IPS DF 4.7 (cell line): Measurements from ENCODE around the gene PTTG2.
"Not testable (repeated sequence)": the region's sequence is repeated elsewhere in the genome, so short reads cannot be mapped to it uniquely, and the experiment has no call there.

Experiments used
- DNase-seq: peaks from one replicate; pipeline ENCODE4 v3.0.0-alpha.2; 2013; ENCODE audit warnings: low spot score; ENCODE audit errors: extremely low read depth

PTTG2 gene

DNA sequence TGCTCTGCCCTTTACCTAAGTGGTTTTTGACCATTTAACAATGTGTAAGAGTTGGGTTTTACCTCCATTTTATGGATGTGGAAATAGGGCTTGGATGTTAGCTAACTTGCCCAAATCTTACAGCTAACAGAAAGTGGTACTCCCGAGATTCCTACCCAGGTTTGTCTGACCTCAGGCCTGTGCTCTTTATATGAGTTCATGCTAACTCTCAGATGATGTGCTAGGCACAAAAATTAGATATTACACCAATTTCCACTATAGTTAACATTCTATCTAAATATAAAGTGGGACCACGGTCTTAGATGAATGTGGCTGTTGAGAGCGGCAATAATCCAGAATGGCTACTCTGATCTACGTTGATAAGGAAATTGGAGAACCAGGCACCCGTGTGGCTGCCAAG is at the start of gene PTTG2:
Gene PTTG2 (plus strand): TSS at position 301 of the 400 bp plus-strand sequence. CDS start 37 bp downstream, at position 338.
- DNase-seq: no peak

DNA sequence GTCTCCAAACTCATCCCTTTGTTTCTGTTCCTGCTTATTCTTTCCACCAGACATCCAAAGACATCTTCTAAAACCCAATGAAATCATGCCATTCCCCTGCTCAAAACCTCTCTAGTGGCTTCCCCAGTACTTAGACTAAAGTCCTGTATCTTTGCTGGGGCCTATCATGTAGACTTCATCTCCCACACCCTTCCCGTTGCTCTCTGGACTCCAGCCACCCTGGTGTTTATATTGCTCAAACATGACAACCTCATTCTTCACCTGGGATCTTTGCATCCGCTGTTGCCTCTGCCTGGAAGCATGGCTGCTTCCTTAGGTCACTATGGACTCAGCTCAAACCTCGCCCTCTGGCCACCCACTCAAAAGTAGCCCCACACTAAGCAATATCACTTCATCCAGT is 45.7 kb upstream of the PTTG2 start:
- DNase-seq: no peak

DNA sequence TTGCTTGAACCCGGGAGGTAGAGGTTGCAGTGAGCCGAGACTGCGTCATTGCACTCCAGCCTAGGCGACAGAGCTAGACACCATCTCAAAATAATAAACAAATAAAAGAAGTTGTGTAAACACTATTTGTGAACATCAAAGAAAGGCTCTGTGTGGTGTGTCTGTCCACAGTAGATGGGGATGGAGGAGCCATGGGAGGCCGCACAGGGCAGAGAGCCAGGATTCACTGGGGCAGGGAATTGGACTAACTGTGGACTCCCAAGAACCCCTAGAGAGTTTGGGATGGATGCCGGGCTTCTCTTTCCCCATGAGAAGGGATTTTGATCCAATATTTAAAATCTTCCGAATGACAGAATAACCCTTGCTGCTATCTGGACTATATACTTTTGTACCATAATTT is 42.8 kb upstream of the PTTG2 start:
- no peak for DNase-seq

DNA sequence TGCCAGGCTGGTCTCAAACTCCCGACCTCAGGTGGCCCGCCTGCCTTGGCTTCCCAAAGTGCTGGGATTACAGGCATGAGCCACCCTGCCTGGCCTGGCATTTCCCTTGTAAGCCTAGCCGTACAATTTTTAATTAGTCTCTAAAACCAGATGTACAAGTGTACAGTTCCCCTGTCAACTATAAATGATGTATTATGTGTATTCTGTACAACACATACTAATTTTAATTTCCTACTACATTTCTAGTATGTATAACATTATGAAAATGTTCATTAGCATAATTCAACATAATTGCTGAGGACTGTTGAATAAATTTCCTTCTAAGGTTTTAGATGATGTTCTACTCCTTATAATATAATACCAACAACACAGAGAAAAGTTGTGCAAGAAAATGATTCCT is 41.5 kb upstream of the PTTG2 start:
- no peak for DNase-seq

DNA sequence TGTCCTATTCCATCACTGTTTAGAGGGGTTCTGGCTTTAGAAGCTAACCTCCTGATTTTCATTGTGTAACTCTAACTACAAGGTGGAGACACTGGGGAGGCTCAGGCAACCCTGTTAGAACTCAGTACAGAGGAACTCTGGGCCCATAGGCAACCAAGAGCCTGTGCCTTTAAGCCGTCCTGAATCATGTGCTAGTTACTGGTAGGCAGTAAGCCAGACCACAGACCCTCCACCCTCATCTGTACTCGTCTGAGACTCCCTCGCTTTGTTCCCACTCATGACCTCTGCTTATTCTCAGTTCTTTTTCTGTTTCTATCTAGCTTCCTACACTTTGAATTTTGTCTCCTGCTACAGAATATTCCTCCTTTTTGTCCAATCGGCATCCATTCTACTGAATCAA is 37.9 kb upstream of the PTTG2 start:
- DNase-seq: no peak

DNA sequence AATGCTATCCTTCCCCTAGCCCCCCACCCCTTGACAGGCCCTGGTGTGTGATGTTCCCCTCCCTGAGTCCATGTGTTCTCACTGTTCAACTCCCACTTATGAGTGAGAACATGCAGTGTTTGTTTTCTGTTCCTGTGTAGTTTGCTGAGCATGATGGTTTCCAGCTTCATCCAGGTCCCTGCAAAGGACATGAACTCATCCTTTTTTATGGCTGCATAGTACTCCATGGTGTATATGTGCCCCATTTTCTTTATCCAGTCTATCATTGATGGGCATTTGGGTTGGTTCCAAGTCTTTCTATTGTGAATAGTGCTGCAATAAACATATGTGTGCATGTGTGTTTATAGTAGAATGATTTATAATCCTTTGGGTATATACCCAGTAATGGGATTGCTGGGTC is 37.1 kb upstream of the PTTG2 start:
- not testable (repeated sequence) for DNase-seq

DNA sequence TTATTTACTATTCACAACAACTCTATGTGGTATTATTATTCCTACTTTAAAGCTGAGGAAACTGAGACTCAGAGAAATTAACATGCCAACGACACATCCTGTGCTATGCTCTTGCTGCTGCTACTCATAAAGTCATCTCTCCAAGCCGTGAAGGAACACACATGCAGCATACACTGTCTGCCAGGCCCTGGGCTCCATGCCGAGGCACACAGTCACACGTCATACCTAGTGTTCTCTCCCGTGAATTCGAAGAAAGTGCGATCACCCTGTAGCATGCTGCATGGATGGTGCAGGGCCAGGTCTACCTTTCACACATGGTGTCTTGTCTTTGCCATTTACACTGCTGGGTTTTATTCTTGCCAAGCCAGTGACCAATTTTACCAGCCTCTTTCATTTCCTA is 35.3 kb upstream of the PTTG2 start:
- no peak for DNase-seq

DNA sequence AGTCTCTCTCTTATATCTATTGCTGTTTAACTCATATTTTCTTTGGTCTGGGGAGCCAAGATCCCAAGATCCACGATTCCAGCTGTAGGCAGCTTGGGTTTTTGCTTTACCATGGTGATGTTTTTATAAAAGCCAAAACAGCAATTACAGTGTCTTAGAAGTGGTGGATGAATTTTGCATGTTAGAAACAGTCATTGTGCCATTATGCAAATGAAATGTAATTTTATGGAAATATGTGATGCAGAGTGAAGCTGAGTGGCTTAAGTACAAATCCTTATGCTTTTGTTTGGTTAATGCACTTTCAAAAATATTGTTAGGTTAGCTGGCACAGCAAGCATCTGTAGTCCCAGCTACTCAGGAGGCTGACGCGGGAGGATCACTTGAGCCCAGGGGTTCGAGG is 32.8 kb upstream of the PTTG2 start:
- no peak for DNase-seq

DNA sequence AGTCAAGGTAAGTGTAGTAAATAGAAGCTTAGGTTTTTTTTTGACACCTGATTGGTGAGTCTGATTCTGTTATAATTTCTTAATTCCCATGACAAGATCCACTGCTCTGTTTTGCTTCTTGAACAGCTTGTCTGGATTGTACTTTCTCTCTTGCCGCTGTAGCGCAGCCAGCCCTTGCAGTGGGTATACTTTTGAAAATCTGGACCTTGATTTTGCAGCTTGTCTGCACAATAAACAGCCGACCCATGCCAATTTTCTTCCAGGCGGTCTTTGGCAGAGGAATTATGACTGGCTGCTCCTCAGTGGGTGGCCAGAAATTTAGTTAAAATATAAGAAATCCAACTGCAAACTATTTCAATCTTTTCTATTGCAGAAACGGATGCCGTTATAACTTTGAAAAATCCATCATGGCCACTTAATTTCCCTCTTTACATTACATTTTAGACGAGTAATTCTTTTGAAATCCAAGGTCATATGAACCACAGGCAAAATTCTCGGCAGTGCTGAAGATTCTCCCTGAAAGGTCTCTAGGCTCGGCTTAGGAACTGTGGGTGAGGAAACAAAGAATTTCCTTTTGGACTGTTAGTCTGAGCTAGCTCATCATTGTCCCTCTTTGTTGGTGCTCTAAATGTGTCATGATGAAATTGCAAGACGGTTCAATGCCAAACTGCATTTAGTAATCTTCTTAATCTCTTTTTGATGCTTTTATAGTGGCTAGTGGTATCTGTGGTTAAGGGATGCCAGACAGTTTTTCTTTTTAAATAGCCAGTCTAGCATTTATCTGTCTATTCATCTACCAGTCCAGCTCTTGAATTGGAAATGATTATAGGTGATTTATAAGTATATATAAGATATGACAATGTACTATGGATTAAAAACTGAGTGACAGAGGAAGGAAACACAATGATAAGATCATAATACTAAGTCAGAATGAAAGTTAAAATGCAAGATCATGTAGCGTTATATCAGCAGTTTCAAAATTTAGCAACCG is 31.5 kb upstream of the PTTG2 start:
- no peak for DNase-seq

DNA sequence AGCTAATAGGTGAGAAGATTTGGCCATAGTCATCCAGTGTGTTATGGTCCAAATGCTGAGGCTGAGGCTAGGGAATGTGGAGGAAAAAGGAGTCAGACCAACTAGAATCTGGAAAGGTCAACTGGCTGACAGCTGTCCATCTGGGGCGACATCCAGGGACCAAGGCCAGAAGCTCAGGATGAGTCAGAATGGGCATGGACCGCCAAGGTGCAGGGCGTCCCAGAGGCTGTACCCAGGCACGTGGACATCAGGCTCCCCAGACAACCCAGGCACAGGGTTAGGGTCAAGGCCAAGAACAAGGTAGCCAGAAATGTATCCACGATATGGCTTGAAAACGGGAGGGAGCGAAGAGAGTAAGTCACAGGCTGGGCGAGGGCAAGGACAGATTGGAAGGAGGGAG is 26.1 kb upstream of the PTTG2 start:
- no peak for DNase-seq

DNA sequence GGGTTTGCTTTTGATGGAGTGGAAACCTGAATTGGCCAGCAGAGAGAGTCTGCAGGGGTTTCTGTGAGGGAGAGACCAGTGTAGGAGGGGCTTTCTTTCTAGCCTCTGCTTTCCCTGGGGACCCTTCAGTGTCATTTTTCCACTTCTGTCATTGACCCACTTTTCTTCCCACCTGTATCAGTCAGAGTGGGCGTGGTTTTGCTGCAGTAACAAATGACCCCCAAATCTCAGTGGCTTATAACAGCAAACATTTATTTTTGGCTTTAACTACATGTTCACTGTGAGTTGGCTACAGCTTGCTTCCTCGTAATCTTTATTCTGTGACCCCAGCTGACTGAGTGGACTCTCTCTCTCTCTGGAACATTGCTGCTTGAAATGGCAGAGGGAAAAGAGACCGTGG is 25.6 kb upstream of the PTTG2 start:
- DNase-seq: no peak

DNA sequence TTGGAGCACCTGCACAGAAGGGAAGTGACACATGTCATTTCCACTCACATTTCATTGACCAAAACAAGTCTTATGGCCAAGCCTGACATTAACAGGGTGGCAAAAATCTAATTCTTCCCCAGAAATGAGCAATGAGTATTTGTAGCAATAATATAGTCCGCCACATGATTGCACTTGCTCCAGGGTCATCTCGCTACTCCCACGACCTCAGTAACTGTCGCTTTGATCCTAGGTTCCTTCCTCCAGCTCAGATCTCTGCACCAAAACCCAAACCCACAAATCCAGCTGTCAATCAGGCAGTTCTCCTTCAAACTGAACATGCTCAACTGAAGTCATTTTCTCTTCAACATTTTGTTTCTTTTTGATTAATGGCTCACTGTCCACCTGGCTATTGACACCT is 25.2 kb upstream of the PTTG2 start:
- no peak for DNase-seq

DNA sequence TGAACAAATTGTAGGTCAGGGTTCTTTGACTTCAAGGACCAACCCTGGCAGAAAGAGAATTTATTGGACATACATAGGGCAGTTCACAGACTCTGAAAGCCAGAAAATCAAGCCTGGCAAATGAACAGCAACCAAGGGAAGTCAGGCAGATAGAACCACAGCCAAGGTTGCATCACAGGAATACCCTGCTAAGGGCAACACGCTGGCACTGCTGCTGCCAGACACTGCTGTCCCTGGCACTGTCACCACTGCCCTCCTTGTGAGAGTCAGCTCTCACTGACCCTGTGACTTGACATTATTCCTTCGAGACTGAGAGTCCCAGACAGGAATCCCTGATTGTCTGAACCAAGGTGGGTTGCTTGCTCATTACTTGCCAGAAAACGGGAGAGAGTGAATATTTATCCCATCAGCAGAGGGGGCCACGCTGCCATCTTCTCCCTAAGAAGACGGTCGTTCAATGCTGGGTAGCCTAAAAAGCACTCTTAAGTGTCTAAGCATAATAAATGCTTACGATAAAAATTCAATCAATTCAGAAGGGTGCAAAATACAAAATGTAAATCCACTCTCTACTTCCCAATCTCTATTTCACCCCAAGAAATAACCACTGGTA is 23.2 kb upstream of the PTTG2 start:
- no peak for DNase-seq

DNA sequence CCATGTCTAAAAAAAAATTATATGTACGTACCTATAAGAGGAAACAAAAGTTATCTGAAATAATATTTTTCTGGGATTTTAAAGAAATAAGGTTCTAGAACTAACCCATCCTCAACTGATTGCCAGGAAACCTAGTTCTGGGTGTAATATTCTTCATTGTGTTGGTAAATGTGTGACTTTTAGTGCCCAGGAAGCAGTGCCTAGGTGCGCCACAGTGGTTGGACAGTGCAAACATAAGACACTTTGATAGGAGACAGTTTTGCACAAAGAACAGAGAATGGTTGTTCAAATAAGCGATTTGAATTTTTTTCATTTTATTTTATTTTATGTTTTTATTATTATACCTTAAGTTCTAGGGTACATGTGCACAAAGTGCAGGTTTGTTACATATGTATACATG is 22.0 kb upstream of the PTTG2 start:
- no peak for DNase-seq

DNA sequence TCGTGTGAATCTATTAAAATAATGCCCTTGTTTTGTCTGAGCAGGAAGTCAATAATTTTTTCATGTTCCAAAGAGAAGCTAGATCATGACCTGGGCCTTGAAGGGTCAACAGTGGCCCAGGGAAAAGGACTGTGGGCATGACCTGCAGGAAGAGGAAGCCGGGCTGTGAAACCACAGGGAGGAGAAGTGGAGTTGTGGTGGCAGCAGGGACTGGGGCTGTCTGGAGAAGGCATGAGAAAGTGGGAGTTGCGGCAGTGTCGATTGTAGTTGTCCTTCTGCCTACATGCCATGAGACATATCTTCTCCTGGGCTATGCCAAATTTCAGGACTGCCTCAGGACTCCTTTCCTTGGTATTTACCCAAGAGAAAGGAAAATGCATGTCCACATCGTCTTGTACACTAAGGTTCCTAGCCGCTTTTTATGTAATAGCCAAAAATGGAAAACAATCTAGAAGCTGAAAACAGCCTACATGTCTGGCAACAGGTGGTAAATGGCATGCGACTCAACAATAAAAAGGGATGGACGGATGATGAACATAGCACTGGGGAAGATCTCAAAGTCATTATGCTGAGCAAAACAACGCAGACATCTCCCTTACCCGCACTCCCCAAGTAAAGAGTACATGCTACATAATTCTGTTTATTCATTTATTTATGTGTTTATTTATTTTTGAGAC is 13.6 kb upstream of the PTTG2 start:
- DNase-seq: no peak

DNA sequence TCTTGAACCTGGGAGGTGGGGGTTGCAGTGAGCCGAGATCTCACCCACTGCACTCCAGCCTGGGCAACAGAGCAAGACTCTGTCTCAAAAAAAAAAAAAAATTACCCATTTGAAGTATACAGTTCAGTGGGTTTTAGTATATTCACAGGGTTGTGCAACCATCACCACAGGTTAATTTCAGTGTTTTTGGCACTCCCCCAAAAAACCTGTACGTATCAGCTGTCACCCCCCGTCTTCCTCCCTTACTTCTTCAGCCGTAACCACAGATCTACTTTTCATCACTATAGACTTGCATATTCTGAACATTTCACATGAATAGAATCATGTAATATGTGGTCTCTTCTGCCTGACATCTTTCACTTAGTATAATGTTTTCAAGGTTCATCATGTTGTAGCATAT is 11.7 kb upstream of the PTTG2 start:
- DNase-seq: no peak

DNA sequence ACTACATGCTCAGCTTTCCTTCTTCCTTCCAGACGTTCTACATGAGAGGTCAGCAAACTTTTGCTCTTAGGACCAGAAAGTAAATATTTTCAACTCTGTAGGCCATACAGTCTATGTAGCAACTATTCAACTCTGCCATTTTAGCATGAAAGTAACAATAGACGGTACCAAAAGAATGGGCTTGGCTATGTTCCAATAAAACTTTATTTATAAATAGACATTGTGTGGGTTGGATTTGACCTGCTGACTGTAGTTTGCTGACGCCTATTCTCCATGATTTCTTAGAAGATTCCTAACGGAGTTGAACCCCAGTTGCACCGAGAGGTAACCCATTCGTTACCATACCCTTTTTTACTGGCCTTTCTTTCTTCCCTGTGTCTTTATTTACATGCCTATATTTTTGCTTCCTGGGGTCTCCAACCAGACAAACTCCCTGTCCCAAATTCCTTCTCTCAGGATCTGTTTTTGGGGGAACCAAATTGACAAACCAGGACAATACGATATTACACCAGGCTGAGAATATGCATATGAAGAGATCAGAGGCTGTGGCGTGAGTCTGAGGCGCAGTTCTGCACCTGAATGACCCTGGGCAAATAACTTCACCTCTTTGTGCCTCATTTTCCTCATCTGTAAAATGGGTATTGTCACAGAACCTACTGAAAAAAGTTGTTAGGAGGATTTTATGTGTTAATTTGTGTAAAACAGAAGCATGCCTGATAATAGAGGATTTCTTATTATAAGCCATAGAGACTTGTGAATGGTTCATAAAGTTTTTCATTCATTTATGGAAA is 10.4 kb upstream of the PTTG2 start:
- no peak for DNase-seq

DNA sequence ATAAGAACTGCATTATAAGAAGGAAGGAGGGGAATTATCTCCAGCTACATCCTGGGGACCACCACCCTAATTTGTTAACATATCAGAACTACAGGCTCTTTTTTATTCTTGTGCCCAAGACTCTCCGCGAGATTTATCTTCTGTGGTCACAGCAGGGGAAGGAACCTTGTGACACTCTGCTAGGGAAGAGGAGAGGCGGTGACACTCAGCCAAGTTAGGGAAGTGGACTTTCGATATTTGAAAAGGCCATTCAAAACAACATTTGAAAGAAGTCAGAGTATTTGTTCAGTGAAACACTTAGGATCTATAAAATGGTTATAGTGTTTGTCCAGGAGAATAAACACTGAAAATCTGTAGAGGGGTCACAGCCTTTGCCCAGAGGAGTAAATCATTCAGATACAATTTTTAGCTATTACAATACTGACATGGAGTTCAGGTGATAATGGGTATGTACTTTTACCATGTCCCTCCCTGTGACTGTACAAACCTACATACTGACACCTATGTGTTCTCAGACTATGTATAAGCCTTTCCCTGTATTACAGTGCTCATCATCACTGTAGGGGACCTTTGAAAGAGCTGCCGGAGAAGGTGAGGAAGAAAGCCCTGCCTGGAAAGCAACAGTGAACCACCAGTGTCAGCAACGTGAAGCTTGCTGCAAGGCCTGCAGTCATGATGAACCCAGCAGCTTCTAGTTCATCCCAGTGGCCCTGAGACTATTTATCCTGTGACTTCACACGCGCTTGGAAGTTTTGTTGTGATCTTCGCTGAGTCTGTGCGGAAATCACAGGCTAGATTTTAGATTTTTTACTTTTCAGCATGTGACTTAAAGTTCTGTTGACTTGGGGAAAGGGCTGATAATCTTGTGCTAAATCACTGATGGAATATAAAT is 8.5 kb upstream of the PTTG2 start:
- DNase-seq: no peak

DNA sequence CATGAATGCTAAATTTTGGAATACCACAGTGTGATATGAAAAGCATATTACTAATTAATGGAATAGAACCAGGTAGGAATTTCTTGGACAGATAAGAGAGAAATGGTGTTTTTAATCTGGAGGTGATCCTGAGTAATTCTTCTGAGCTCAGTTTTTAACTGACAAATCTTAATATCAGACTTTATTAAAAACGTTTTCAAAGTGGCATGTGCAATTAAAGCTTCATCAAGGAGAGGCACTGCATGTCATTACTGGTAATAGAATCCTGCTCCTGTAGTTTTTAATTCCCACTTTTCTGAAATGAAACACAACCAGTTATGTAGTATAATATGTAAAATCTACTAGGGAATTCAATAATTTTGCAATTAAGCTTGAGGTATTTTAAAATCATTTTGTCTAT is 7.0 kb upstream of the PTTG2 start:
- no peak for DNase-seq

DNA sequence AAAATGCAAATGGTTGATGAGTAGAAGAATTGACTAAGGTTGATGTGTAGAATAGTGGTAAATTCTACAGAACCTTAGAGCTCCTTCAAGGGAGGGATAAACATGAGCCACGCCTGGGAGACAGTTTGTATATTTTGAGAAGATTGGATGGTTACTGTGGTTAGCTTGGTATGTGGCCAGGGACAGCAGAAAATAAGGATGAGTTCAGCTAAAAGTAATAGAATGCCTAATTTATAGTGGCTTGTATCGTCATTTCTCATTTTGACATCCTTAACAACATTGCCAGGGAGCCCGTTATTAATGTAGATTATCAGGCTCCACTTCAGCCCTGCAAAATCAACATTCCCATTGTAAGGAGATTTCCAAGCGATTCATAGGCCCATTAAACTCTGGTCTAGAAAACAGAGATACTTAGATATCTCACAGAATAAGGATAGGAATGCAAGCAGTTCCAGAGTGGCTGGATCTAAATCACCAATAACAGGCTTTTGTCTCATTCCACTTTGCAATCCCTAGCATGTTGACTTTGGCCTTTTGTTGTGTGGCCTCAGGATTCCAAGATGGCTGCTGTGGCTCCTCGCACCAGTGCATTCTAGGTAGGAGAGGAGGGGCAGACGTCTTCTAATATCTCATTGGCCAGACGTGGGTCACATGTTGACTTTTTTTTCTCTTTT is 6.4 kb upstream of the PTTG2 start:
- DNase-seq: no peak
